Activated CD8-positive, alpha-beta memory T cell treated with anti-CD3 and anti-CD28 coated beads, Interleukin-2, amount 50 U/mL, for 1 hour (primary cell): ENCODE results near the gene FNBP1.
"Not testable (repeated sequence)": the region's sequence is repeated elsewhere in the genome, so short reads cannot be mapped to it uniquely, and the experiment has no call there.

Experiments
- DNase-seq: peaks from one replicate; pipeline ENCODE4 v3.0.0-alpha.2; 2020; ENCODE audit errors: extremely low read depth

Gene FNBP1

DNA sequence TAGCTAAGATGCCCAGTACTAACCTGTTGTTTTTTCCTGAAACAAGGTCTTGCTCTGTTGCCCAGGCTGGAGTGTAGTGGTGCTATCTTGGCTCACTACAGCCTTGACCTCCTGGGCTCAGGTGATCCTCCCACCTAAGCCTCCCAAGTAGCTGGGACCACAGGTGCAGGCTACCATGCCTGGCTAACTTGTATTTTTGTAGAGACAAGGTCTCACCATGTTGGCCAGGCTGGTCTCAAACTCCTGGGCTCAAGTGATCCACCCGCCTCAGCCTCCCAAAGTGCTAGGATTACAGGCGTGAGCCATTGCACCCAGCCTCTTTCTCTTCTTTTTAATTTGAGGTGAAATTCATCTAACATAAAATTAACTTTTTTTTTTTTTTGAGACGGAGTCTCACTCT lies 21.1 kb downstream of the FNBP1 start:
- DNase-seq = not testable (repeated sequence)

DNA sequence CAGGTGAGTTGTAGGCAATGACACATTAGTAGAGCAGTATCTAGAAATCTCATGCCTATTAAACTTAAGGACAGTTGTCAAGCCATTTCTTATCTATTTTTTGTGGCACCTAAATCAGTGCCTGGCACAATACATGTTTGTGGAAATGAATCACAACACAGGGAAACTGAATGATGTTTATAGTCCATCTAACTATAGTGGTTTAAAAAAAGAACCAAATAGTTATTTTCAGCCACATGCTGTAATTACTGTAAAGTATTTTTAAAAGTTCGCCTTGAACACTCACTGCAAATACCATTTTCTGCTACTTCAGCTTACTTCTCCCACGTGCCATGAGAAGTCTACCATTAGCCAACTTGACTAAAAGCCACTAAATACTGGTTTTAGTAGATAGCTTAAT lies 21.9 kb downstream of the FNBP1 start:
- DNase-seq = no peak

DNA sequence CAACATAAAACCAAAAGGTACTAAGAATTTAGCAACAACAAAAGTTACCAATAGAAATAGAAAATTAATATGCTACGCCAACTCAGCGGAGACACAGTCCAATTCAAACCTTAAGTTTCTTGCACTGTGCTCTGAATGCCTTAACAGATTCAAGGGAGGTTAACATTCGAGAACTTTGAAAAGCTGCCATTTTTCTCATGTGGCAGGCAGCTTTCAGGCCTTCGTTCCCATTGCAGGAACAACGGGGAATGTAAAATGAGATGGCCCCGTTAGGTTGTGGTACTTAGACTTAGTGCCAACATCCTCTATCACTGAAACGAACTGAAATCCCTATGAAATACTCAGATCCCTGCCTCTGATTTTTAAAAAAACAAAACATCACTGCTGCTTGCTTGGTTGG lies 22.4 kb downstream of the FNBP1 start:
- no peak for DNase-seq

DNA sequence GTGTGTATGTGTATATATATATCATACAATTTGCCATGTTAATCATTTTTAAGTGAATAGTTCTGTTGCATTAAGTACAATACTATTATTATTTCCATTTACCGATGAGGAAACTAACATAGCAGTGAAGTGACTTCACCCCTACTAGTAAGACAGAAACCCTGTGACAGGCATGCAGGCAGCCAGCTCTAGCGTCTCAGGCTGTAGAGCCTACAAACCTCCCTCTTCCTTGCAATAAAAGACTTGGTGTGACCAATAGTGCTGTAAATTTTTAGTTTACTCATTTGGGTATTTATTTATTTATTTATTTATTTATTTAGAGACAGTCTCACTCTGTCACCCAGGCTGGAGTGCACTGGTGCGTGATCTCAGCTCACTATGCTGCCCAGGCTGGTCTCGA lies 24.7 kb downstream of the FNBP1 start:
- DNase-seq = no peak

DNA sequence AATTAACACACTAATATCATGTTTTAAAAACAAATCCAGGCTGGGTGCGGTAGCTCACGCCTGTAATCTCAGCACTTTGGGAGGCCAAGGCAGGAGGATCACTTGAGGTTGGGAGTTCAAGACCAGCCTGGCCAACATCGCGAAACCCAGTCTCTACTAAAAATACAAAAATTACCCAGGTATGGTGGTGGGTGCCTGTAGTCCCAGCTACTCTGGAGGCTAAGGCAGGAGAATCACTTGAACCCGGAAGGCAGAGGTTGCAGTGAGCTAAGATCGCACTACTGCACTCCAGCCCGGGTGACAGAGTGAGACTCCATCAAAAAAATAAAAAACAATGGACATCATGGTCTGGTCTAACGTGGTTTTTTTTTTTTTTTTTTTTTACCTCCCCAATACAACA lies 25.5 kb downstream of the FNBP1 start:
- DNase-seq = not testable (repeated sequence)

DNA sequence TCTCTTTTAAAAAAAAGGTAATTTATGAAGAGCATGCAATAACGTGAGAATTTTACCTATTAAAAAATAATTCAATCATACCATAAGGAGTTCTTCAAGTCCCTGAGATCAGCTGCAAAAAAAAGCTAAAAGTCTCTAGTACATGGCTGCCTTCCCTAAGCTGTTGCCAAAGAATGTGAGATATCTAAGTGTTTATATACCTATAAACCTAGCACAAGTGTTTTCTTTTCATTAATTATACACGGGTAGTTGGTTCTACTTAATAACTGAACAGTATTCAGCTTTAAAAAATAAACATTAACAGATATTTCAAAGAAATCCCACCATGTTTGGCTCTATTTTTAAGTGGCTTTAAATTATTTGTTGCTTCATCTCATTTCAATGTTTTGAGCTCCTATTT lies 25.9 kb downstream of the FNBP1 start:
- no peak for DNase-seq

DNA sequence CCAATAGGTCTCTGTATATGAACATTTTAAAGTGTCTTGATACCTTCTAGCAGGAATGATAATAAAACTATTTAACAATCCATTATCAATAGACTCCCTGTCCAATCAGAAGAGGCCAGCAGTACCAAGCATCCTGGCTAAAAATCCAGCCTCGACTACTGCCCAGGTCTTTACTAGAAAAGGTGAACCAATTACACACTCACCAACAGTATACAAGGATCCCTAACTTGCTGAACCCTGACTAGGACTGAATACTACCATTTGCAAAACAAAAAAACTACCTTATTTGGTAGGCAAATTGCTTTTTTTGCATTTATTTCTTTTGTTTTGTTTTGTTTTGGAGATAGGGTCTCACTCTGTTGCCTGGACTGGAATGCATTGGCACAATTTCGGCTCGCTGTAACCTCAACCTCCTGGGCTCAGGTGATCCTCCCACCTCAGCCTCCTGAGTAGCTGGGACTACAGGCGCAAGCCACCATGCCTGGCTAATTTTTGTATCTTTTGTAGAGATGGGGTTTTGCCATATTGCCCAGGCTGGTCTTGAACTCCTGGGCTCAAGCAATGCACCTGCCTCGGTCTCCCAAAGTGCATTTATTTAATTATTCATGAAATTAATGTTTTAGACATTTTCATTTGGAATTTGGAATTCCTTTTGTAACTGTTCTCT lies 27.5 kb downstream of the FNBP1 start:
- DNase-seq = no peak

DNA sequence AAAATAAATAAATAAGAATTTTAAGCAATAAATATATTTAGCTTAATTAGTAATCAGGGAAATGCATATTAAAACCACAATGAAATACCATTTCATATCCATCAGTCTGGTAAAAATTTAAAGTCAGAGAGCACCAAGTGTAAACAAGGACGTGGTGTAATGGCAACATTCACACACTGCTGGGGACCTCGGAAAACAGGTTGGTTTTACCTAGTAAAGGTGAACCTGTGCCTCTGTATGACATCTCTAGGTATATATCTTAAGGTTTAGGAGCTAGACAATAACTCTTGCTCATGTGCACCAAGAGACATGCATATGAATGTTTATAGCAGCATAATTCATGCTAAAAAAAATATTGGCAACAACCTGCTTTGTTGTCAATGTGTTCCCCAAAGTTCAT lies 29.7 kb downstream of the FNBP1 start:
- no peak for DNase-seq

DNA sequence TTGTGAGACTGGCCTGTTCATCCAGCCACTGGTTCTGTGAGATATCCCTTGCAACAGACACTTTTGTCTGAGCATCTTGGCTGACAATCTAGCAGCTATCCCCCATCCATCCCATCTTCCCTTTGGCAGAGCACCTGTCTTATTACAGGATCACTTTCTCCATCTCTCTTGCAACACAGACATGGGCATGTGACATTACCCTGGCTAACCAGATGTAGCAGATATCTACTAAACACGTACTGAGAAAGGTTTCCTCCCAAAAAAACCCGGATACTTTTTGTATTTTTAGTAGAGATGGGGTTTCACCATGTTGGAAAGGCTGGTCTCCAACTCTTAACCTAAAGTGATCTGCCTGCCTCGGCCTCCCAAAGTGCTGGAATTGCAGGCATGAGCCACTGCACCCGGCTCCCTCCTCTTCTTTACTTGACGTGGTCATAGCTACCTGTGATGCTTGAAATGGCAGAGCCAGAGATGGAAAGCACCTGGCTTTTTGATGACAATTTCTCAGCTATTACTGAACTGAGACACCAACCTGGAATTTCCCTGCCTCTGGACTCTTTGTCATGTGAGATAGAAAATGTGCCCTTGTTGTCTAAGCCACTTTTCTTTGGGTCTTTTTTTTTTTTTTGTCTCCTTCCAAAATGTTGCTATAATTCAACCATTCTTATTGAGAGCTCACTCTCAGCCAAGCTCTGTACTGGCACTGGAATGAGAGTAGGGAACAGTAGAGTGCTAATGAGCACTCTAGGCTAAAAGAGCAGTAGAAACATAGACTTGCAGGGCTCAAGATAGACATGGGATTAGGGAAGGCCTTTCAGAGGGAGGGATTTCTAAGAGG lies 32.6 kb downstream of the FNBP1 start:
- DNase-seq = no peak

DNA sequence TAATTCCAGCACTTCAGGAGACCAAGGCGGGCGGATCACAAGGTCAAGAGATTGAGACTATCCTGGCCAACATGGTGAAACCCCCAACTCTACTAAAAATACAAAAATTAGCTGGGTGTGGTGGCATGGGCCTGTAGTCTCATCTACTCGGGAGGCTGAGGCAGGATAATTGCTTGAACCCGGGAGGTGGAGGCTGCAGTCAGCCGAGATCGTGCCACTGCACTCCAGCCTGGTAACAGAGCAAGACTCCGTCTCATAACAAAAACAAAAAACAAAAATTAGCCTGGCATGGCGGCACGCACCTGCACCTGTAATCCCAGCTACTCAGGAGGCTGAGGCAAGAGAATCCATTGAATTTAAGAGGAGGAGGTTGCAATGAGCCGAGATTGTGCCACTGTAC lies 33.4 kb downstream of the FNBP1 start:
- not testable (repeated sequence) for DNase-seq

DNA sequence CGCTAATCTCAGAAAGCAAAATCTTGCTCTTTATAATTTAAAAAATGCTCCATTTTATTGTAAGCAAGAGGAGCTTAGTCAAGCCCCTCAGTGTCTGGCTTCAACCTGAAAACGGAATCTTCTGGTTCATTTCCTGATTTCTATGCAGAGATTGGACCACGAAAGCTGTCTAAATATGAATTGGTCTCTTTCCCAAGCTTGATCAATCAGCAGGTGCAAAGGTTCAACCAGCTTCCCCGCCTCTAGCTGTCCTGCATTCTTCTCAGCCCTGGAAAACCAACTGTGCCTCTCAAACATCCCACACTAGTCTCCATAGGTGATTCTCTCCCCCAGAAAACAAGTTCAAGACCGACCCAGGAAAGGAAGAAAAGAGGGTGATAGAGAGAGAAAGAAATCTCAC lies 34.5 kb downstream of the FNBP1 start:
- no peak for DNase-seq

DNA sequence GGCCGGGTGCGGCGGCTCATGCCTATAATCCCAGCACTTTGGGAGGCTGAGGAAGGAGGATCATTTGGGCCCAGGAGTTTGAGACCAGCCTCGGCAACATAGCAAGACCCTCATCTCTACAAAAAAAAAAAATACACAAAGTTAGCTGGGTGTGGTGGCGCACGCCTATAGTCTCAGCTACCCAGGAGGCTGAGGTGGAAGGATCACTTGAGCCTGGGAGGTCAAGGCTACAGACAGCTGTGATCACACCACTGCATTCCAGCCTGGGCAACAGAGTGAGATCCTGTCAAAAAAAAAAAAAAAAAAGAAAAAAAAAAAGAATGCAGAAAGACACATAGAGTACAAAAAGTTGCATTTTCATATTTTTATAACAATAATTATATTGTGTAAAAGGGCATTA lies 36.0 kb downstream of the FNBP1 start:
- not testable (repeated sequence) for DNase-seq

DNA sequence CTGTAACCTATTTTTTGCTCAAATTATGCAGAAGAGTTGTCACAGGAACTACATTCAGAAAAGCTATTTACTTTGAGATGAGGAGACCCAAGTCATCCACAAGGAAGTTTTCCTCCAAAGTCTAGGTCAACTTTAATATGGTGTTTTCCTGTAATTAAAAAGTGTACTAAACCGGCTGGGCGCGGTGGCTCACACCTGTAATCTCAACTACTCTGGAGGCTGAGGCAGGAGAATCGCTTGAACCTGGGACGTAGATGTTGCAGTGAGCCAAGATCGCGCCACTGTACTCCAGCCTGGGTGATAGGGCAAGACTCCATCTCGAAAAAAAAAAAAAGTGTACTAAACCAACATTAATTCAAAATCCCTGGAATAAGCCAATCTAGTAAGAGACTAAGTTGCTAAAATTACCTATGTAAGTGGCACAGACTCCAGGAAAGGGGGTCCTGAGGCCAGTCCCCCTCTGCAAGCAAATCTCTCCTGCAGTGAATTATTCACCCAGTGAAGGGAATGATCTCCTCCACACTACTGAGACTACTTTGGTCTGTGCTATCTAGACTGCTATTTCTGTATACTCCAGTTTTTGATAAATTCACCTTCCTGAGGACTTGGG lies 38.9 kb downstream of the FNBP1 start:
- DNase-seq = no peak

DNA sequence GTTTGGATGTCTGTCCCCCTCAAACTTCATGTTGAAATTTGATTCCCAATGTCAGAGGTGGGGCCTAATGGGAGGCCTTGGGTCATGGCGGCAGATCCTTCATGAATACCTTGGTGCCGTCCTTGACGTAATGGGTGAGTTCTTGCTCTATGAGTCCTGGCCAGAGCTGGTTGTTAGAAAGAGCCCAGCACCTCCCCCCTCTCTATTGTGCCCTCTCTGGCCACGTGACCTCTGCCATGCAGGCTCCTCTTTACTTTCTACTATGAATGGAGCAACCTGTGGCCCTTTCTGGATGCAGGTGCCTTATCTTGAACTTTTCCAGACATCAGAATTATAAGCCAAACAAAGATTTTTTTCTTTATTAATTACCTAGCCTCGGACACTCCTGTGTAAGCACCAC lies 40.7 kb downstream of the FNBP1 start:
- DNase-seq = no peak

DNA sequence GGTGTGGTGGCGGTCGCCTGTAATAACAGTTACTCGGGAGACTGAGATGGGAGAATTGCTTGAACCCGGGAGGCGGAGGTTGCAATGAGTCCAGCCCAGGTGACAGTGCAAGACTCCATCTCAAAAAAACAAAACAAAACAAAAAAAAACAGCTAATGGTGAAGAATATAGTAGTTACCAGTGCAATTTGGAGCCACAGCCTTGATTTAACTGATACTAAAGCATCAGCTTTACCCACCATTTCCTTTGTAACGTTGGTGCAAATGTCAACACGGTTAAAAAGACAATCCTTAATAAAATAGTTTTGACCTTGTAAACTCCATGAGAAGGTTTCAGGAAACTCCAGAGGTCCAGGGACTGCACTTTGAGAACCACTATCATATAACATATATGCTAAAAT lies 41.8 kb downstream of the FNBP1 start:
- no peak for DNase-seq

DNA sequence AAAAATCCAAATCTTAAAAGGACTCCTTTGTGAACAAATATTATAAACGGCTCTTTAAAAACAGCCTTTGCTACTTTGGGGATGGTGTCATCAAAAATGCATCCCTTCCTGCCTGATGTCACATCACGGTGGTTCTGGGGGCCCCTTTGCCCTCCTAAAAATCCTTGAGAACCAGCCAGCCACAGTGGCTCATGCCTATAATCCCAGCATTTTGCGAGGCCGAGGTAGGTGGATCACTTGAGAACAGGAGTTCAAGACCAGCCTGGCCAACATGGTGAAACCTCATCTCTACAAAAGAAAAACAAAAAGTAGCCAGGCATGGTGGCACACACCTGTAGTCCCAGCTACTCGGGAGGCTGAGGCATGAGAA lies 43.9 kb downstream of the FNBP1 start:
- no peak for DNase-seq

DNA sequence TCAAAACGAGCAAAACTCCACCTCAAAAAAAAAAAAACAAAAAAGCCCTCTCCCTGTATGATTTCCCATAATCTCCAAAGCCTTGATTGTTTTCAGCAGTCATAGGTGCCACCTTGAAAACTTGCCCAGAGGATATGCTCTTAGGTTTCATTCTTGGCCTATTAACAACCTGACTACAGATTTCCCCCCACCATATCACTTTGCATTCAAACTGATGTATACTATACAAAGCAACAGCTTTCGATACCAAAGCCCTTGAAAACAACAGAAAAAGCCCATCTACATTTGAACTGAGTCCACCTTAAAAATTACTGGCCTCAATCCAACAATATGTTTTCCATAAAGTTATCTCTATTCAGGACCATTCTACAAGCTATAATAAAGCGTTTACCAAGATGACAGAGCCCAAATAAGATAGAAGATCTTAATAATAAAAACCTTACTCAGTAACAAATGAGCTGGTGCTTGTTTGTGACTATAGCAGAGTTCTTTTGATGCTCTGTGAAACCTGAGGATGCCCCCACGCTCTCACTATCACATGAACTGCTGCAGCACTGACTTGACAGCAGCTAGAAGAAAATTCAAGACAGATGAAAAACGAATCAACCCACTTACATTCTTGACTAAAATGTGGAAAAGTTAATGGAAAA lies 44.4 kb downstream of the FNBP1 start:
- no peak for DNase-seq

DNA sequence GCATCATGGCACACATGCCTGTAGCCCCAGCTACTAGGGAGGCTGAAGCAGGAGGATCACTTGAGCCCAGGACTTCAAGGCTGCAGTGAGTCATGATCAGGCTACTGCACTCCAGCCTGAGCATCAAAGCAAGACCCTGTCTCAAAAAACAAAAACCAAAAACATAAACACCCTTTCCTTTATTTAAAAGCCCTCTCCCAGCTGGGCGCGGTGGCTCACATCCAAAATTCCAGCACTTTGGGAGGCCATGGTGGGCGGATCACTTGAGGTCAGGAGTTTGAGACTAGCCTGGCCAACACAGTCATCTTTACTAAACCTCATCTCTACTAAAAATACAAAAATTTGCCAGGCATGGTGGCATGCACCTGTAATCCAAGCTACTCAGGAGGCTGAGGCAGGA lies 45.3 kb downstream of the FNBP1 start:
- DNase-seq = not testable (repeated sequence)

DNA sequence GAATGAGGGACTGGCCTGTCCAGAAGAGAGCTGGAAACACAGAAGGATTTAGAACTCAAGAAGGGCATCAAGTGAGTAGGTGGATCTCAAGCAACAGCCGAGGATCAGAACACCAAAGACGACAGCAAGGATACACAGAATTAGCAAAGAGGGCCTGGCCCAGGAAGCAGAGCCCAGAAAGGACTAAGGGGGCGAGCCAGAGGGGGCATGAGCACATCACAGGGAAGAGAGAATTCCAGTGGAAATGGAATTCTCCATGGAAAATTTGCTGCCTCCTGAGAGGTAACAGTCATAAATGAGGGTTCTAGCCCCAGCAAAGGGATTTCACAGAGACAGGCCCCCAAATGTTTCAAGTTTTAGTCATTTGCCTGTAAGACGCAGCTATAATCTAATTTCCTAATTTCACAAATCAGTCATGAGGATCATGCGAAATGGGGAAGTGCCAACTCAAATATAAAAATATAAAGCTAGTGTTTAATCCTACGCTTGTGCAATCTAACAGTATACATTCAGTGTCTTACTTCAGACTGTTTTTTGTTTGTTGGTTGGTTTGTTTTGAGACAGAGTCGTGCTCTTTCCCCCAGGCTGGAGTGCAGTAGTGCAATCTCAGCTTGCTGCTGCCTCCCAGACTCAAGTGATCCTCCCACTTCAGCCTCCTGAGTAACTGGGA lies 46.7 kb downstream of the FNBP1 start:
- no peak for DNase-seq

DNA sequence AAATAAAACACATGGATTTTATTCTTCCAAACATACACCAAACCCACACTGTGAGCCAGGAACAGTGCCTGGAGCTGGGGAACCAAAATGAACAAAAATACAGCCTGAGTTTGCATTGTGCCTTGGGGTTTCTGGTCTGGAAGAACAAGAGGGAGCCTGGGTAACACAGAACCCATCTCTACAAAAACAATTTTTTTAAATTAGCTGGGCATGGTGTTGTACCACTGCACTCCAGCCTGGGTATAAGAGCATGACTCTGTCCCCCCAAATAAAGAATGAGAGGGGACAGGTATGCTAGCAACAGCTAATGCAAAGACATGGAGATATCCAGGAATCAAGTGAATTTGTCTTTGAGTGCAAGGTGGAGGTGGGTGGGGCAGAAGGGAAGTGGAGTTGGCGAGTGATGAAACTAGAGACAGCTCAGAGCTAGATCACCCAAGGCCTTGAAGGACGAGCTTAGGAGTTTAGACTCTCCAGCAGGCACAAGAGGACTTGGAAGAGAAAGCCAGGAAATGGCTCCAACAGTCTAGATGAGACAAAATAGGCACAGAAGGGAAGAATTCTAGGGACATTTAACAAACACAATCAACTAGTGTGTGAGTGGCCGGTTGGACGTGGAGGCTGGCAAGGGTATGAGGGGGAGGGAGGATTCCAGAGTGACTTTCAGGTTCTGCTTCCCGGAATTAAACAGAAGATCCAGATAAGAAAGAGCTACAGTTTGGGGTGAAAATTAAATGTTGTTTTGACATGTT lies 47.4 kb downstream of the FNBP1 start:
- no peak for DNase-seq

DNA sequence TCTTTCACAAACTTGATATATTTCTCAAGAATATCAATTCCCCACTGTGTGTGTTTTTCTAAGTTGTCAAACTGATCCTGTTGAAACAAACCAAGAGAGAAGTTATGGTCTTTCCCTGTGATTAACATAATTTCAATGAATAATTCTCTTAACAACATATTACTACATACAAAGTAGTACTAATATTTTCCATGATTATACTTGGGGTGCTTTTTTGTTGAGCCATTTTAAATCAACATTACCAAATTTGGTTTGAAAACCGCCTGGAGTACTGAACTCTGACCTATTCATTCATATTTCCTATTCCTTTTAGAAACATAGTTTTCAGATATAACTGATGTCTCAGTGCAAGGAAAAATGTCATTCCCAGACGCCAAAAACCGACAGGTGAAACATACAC lies 48.1 kb downstream of the FNBP1 start:
- DNase-seq = no peak
